ENCODE data around the gene F8A2. TPM values are rescaled to one million over a fixed set of nuclear protein-coding genes. Genes with fewer than 3 reads are reported as not detected.
"Not testable (repeated sequence)": the region's sequence is repeated elsewhere in the genome, so short reads cannot be mapped to it uniquely, and the experiment has no call there.

F8A2 gene
- total RNA-seq: not detected
- long read RNA-seq: 0 reads

- H3K27me3 ChIP-seq; intact Hi-C loops (cut with DNase I); H3K9me3 ChIP-seq; H3K36me3 ChIP-seq; H3K27ac ChIP-seq; DNase-seq; H3K4me1 ChIP-seq; H3K4me3 ChIP-seq: not testable (repeated sequence)
- peak; percentile 85 to 89 (median 89) for ATAC-seq
- no CpG with 5 or more reads among the region's 90 CpGs for whole genome bisulfite sequencing (ENCODE audit: insufficient coverage, low coverage, low lambda C conversion rate, missing lambda C conversion rate)
Measured at GRCh38 chrX:155381843-155382528, at the start of gene F8A2. F8A2 (plus strand) TSS chrX:155382095; CDS start chrX:155382115, 20 bp downstream.

GRCh38 chrX:155333544-155334100, 48.3 kb upstream of the F8A2 start:
- Histone ChIP-seq H3K9me3 (no peaks in the 10 kb centered on the region), H3K4me1 (no peaks in the 10 kb centered on the region), H3K27me3 (no peaks in the 10 kb centered on the region), H3K27ac (peak overlapping the region in 2 of 3 donors; percentile 16 to 37), H3K36me3 (no peaks in the 10 kb centered on the region), H3K4me3 (peak overlapping the region in 1 of 3 donors; percentile 5)
- intact Hi-C loops (cut with DNase I): no loop called here
- no peak for TF ChIP-seq POLR2A (IDR thresholded peaks at IDR 0.05)
- DNase-seq: no peak
- WGBS (ENCODE audit: insufficient coverage, low coverage, low lambda C conversion rate, missing lambda C conversion rate): 43% methylated on average over 2 of the region's 2 CpGs
- peak in 3 of 4 donors; percentile 25 to 34 (median 31) for ATAC-seq

GRCh38 chrX:155334486-155335336, 47.2 kb upstream of the F8A2 start, which contains the start of gene CLIC2:
CLIC2 (minus strand) TSS chrX:155334614; CDS start chrX:155334427, 187 bp downstream.
- intact Hi-C loops (cut with DNase I): no loop called here

GRCh38 chrX:155335337-155335712, 46.6 kb upstream of the F8A2 start:
- ATAC-seq; H3K4me1 ChIP-seq; H3K4me3 ChIP-seq; H3K9me3 ChIP-seq; H3K27ac ChIP-seq; intact Hi-C loops (cut with DNase I); H3K36me3 ChIP-seq; DNase-seq; H3K27me3 ChIP-seq: not testable (repeated sequence)
- WGBS (ENCODE audit: insufficient coverage, low coverage, low lambda C conversion rate, missing lambda C conversion rate): 20% methylated on average over 1 of the region's 1 CpG

More at GRCh38 chrX:155334486-155335336, 47.2 kb upstream of the F8A2 start, which contains the start of gene CLIC2:
- Histone ChIP-seq H3K36me3 (no peaks in the 10 kb centered on the region), H3K4me1 (no peaks in the 10 kb centered on the region), H3K27ac (peak within 1 kb of the TSS in 2 of 3 donors; percentile 16 to 37), H3K27me3 (no peaks in the 10 kb centered on the region), H3K4me3 (peak within 1 kb of the TSS in 1 of 3 donors; percentile 5), H3K9me3 (no peaks in the 10 kb centered on the region)
- TF ChIP-seq POLR2A (IDR thresholded peaks at IDR 0.05) (peak; percentile 24), CTCF (IDR thresholded peaks at IDR 0.05) (no peak)
- WGBS (ENCODE audit: insufficient coverage, low coverage, low lambda C conversion rate, missing lambda C conversion rate): 36% methylated on average over 5 of the region's 5 CpGs
- DNase-seq (no peak), ATAC-seq (peak; percentile 57 to 87 (median 84))

- H3K36me3 ChIP-seq; H3K27ac ChIP-seq; H3K27me3 ChIP-seq; H3K4me1 ChIP-seq; DNase-seq; H3K4me3 ChIP-seq; intact Hi-C loops (cut with DNase I); H3K9me3 ChIP-seq: not testable (repeated sequence)
- WGBS (ENCODE audit: insufficient coverage, low coverage, low lambda C conversion rate, missing lambda C conversion rate): no CpG with 5 or more reads among the region's 1 CpG
- ATAC-seq: peak; percentile 41 to 89 (median 72)
Measured at GRCh38 chrX:155345689-155346088, 36.2 kb upstream of the F8A2 start.

GRCh38 chrX:155349448-155349847, 32.4 kb upstream of the F8A2 start:
- H3K4me3 ChIP-seq; intact Hi-C loops (cut with DNase I); DNase-seq; H3K27ac ChIP-seq; H3K9me3 ChIP-seq; H3K36me3 ChIP-seq; ATAC-seq; H3K4me1 ChIP-seq; H3K27me3 ChIP-seq: not testable (repeated sequence)
- WGBS (ENCODE audit: insufficient coverage, low coverage, low lambda C conversion rate, missing lambda C conversion rate): no CpG with 5 or more reads among the region's 4 CpGs

GRCh38 chrX:155363712-155364111, 18.2 kb upstream of the F8A2 start:
- H3K27ac ChIP-seq; H3K9me3 ChIP-seq; ATAC-seq; H3K27me3 ChIP-seq; H3K4me1 ChIP-seq; H3K36me3 ChIP-seq; H3K4me3 ChIP-seq; intact Hi-C loops (cut with DNase I); DNase-seq: not testable (repeated sequence)
- WGBS (ENCODE audit: insufficient coverage, low coverage, low lambda C conversion rate, missing lambda C conversion rate): no CpG with 5 or more reads among the region's 7 CpGs

- H3K36me3 ChIP-seq; H3K27me3 ChIP-seq; H3K27ac ChIP-seq; H3K4me1 ChIP-seq; intact Hi-C loops (cut with DNase I); DNase-seq; H3K9me3 ChIP-seq; H3K4me3 ChIP-seq: not testable (repeated sequence)
- peak in 3 of 4 donors; percentile 47 to 52 (median 47) for ATAC-seq
- no CpG with 5 or more reads among the region's 9 CpGs for WGBS (ENCODE audit: insufficient coverage, low coverage, low lambda C conversion rate, missing lambda C conversion rate)
Measured at GRCh38 chrX:155373777-155374458, 8.0 kb upstream of the F8A2 start.

GRCh38 chrX:155379802-155380201, 2.1 kb upstream of the F8A2 start:
- H3K4me1 ChIP-seq; H3K27me3 ChIP-seq; H3K27ac ChIP-seq; DNase-seq; H3K36me3 ChIP-seq; H3K4me3 ChIP-seq; H3K9me3 ChIP-seq; intact Hi-C loops (cut with DNase I); ATAC-seq: not testable (repeated sequence)
- WGBS (ENCODE audit: insufficient coverage, low coverage, low lambda C conversion rate, missing lambda C conversion rate): no CpG with 5 or more reads among the region's 7 CpGs

All from right lobe of liver (tissue), 6 donors.